Endothelial cell of umbilical vein (primary cell): ENCODE results near the gene HOXB4. TPM values are rescaled to one million over a fixed set of nuclear protein-coding genes. Genes with fewer than 3 reads are reported as not detected.

ENCODE experiments used
- BruUV-seq: library from RNA; stranded (reverse); fragments of 400-500 nt; replicated peaks from 2 replicates; lab custom pipeline; 2021; lab: Mats Ljungman, UMichigan
- CTCF ChIA-PET: fragments of 300-600, 350-600 bp; sonication (Branson Sonifier 250); formaldehyde crosslinking; loops from one replicate; lab custom pipeline; 2021; ENCODE audit warnings: antibody characterized with exemption, inconsistent platforms; lab: Charles Lee
- POLR2A ChIA-PET: fragments of 300-600, 350-600 bp; sonication (Branson Sonifier 250); formaldehyde crosslinking; loops from one replicate; lab custom pipeline; 2021; ENCODE audit warnings: antibody characterized with exemption, inconsistent platforms; lab: Charles Lee
- DNase-seq: peaks from one replicate; pipeline ENCODE4 v3.0.0-alpha.2; 2011; ENCODE audit warnings: low read depth, low spot score
- FAIRE-seq: peaks from 2 replicates; lab custom pipeline; 2011; peaks lifted over from hg19 to GRCh38; lab: Jason Lieb, UNC
- H2AFZ ChIP-seq: 2 replicates; pipeline ENCODE4 v1.6.0; 2012; ENCODE audit warnings: low read depth, low read length, control low read depth, inconsistent platforms
- H3K27ac ChIP-seq: 2 replicates; pipeline ENCODE4 v1.5.1; 2011; ENCODE audit warnings: low read depth, mild to moderate bottlenecking, control low read depth, low read length, moderate library complexity; ENCODE audit not compliant: insufficient read depth
- H3K27me3 ChIP-seq, 2 experiments: 2 replicates each; pipeline versions ENCODE4 v1.6.0 to v1.6.1; 2011; ENCODE audit warnings: low read length in 2 of 2, mixed read lengths in 1 of 2; ENCODE audit not compliant: control insufficient read depth in 2 of 2, insufficient read depth in 2 of 2
- H3K36me3 ChIP-seq, 2 experiments: 2 replicates in 1 of 2; 3 replicates in 1 of 2; pipeline ENCODE4 v1.5.1; 2011; ENCODE audit warnings: low read length in 2 of 2, mild to moderate bottlenecking in 1 of 2, moderate library complexity in 1 of 2; ENCODE audit not compliant: control insufficient read depth in 2 of 2, insufficient read depth in 2 of 2; ENCODE audit errors: extremely low read depth in 1 of 2
- H3K4me1 ChIP-seq: 3 replicates; pipeline ENCODE4 v1.5.1; 2011; ENCODE audit warnings: mild to moderate bottlenecking, low read length; ENCODE audit not compliant: control insufficient read depth, insufficient read depth; ENCODE audit errors: extremely low read depth
- H3K4me2 ChIP-seq: 2 replicates; pipeline ENCODE4 v1.6.1; 2011; ENCODE audit warnings: low read length, control low read depth, mixed read lengths; ENCODE audit not compliant: insufficient read depth
- H3K4me3 ChIP-seq, 3 experiments: fragments of 200-600 bp in 1 of 3; sonication (generic), shearing (Covaris generic) in 1 of 3; replicated peaks in 1 of 3; 2 replicates each; pipeline ENCODE4 v1.5.1; 2011 to 2016; ENCODE audit warnings: control low read depth in 3 of 3, low read length in 3 of 3, mild to moderate bottlenecking in 2 of 3, inconsistent platforms in 1 of 3, low read depth in 1 of 3, moderate library complexity in 1 of 3; ENCODE audit not compliant: insufficient read depth in 1 of 3
- H3K79me2 ChIP-seq: 2 replicates; pipeline ENCODE4 v1.6.0; 2012; ENCODE audit warnings: low read length, inconsistent platforms; ENCODE audit not compliant: control insufficient read depth, insufficient read depth
- H3K9ac ChIP-seq: replicated peaks from 2 replicates; pipeline ENCODE3; 2011; ENCODE audit warnings: low read length, control low read depth; ENCODE audit not compliant: insufficient read depth; ENCODE audit errors: extremely low read depth
- H3K9me1 ChIP-seq: replicated peaks from 3 replicates; pipeline ENCODE4 v1.6.0; 2011; ENCODE audit warnings: mild to moderate bottlenecking, low read length; ENCODE audit not compliant: control insufficient read depth, insufficient read depth; ENCODE audit errors: extremely low read depth
- H3K9me3 ChIP-seq: replicated peaks from 2 replicates; pipeline ENCODE4 v1.5.1; 2012; ENCODE audit warnings: low read length, inconsistent platforms; ENCODE audit not compliant: control insufficient read depth, insufficient read depth
- H4K20me1 ChIP-seq: replicated peaks from 2 replicates; pipeline ENCODE3; 2011; ENCODE audit warnings: mild to moderate bottlenecking, low read length; ENCODE audit not compliant: control insufficient read depth, insufficient read depth; ENCODE audit errors: extremely low read depth
- EZH2 ChIP-seq: IDR thresholded peaks from 2 replicates; pipeline ENCODE4 v1.6.1; 2012; ENCODE audit warnings: borderline replicate concordance, low read depth, mild to moderate bottlenecking, moderate library complexity, low read length, inconsistent platforms; ENCODE audit not compliant: severe bottlenecking
- FOS ChIP-seq: IDR thresholded peaks from 2 replicates; pipeline ENCODE4 v1.6.1; 2011; ENCODE audit warnings: mild to moderate bottlenecking, low read length, moderate library complexity, borderline replicate concordance; ENCODE audit not compliant: insufficient read depth
- GATA2 ChIP-seq: IDR thresholded peaks from 2 replicates; pipeline ENCODE4 v1.7.0; 2011; ENCODE audit warnings: low read depth, mild to moderate bottlenecking, moderate library complexity, mixed read lengths, low read length; ENCODE audit not compliant: insufficient read length, insufficient read depth
- JUN ChIP-seq: IDR thresholded peaks from 2 replicates; pipeline ENCODE4 v1.6.1; 2011; ENCODE audit warnings: borderline replicate concordance, low read depth; ENCODE audit not compliant: insufficient read length, insufficient read depth
- MAX ChIP-seq: IDR thresholded peaks from 2 replicates; pipeline ENCODE4 v1.6.1; 2011; ENCODE audit not compliant: insufficient read depth, insufficient read length
- MYC ChIP-seq: IDR thresholded peaks from one replicate; pipeline ENCODE4 v1.6.1; 2011; ENCODE audit warnings: mild to moderate bottlenecking, low read depth, low read length
- POLR2A ChIP-seq: IDR thresholded peaks from 2 replicates; pipeline ENCODE4 v1.6.1; 2012; ENCODE audit warnings: low read depth, mild to moderate bottlenecking, control low read depth, low read length
- POLR2AphosphoS5 ChIP-seq: IDR thresholded peaks from 2 replicates; pipeline ENCODE4 v1.6.1; 2012; ENCODE audit warnings: low read depth, mild to moderate bottlenecking, control low read depth, low read length, moderate library complexity; ENCODE audit not compliant: insufficient read depth
- dilution Hi-C: fragments of 300-500 bp; cut with MboI; formaldehyde crosslinking; loops from one replicate; pipeline ENCODE4 v1.15.0; 2019; ENCODE audit warnings: low sequenced_read_pairs; ENCODE audit not compliant: extremely low pct_ligation_motif_present
- intact Hi-C: fragments of 100-400 bp; cut with micrococcal nuclease; formaldehyde crosslinking; loops from one replicate; pipeline ENCODE4 v1.10.0; 2022
- polyA plus RNA-seq, 4 experiments: library from polyadenylated mRNA; depleted of rRNA in 3 of 4; stranded (reverse) in 3 of 4; unstranded in 1 of 4; fragments of >200 nt; gene quantifications; 2 replicates each; pipeline versions ENCODE4 v1.2.1 to v1.2.3, GENCODE V29; 2011 to 2012; ENCODE audit warnings: missing spikeins in 1 of 4
- total RNA-seq: library from RNA; stranded (reverse); gene quantifications from 2 replicates; pipeline ENCODE4 v1.2.3, GENCODE V29; 2021
- TF ChIP-seq, protein P1 (sequence below), 2 donors: IDR thresholded peaks; 1 replicate in 1 of 2; 2 replicates in 1 of 2; pipeline ENCODE4 v1.5.1; 2011; ENCODE audit warnings: low read length in 2 of 2, mild to moderate bottlenecking in 2 of 2, moderate library complexity in 2 of 2, control low read depth in 1 of 2, inconsistent platforms in 1 of 2, low read depth in 1 of 2; ENCODE audit not compliant: insufficient read depth in 1 of 2; ENCODE audit errors: extremely low read depth in 1 of 2

The HOXB4 gene
- total and polyA plus RNA-seq, 2 donors (not counting 3 experiments of a cell fraction or from before 2014, with no cell fraction given) = 4.6 to 13.1 TPM

GRCh38 chr17:48600244-48601098 is 22.3 kb upstream of the HOXB4 start:
- H3K27me3 ChIP-seq = no peaks in the 10 kb centered on the region
- no peak overlapping the region for H3K27ac ChIP-seq
- ChIA-PET CTCF (interaction anchor here (0.9 to 1.5 kb wide), 5 partner anchors 9 to 341 kb away, joined by 3 to 4 read pairs (median 3); no protein-coding TSS in a partner anchor), POLR2A (no interaction called here)
- BruUV-seq = no TSS peak
- H3K4me2 ChIP-seq = no peak overlapping the region
- H2AFZ ChIP-seq = no peak overlapping the region
- H3K4me3 ChIP-seq = no peak overlapping the region
- no peak overlapping the region for H3K9ac ChIP-seq
- DNase-seq (no peak), FAIRE-seq (no peak)
- H3K9me1 ChIP-seq = no peaks in the 10 kb centered on the region
- TF ChIP-seq, protein P1, sequence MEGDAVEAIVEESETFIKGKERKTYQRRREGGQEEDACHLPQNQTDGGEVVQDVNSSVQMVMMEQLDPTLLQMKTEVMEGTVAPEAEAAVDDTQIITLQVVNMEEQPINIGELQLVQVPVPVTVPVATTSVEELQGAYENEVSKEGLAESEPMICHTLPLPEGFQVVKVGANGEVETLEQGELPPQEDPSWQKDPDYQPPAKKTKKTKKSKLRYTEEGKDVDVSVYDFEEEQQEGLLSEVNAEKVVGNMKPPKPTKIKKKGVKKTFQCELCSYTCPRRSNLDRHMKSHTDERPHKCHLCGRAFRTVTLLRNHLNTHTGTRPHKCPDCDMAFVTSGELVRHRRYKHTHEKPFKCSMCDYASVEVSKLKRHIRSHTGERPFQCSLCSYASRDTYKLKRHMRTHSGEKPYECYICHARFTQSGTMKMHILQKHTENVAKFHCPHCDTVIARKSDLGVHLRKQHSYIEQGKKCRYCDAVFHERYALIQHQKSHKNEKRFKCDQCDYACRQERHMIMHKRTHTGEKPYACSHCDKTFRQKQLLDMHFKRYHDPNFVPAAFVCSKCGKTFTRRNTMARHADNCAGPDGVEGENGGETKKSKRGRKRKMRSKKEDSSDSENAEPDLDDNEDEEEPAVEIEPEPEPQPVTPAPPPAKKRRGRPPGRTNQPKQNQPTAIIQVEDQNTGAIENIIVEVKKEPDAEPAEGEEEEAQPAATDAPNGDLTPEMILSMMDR (IDR thresholded peaks at IDR 0.05; ENCODE audit: extremely low read depth in 1 of 2, insufficient read depth in 1 of 2, low read depth in 1 of 2, low read length in 2 of 2) = no peak
- TF ChIP-seq MAX = no peak
- TF ChIP-seq POLR2A = no peak
- no peak for TF ChIP-seq FOS
- TF ChIP-seq POLR2AphosphoS5 = no peak
- no peak for TF ChIP-seq EZH2
- TF ChIP-seq GATA2 = no peak
- no peak for TF ChIP-seq JUN
- no peak for TF ChIP-seq MYC
- H3K36me3 ChIP-seq = no peaks in the 10 kb centered on the region
- H3K79me2 ChIP-seq = peaks cover 90% of the 10 kb centered on the region
- H3K9me3 ChIP-seq = no peaks in the 10 kb centered on the region
- peaks cover 34% of the 10 kb centered on the region for H3K4me1 ChIP-seq
- dilution Hi-C loops (no loop called here), intact Hi-C loops (no loop called here)
- H4K20me1 ChIP-seq = no peaks in the 10 kb centered on the region
